NCI-H2081 (cell line): Measurements from ENCODE around the gene CPS1.
A peak's percentile ranks its signal among the peaks of the same experiment; 100 is the strongest.

Source experiments
- DNase-seq, 2 experiments: peaks; one replicate each; lab custom pipeline; 2025; lab: John Stamatoyannopoulos, UW

The CPS1 gene

GRCh38 chr2:210546424-210547208 is 9.8 kb upstream of the CPS1 start:
- DNase-seq, result no peak

GRCh38 chr2:210548031-210548430 is 8.4 kb upstream of the CPS1 start:
- no peak for DNase-seq

GRCh38 chr2:210548878-210549384 is 7.5 kb upstream of the CPS1 start:
- no peak for DNase-seq

GRCh38 chr2:210551001-210551400 is 5.4 kb upstream of the CPS1 start:
- DNase-seq, result no peak

- no peak for DNase-seq
Measured at GRCh38 chr2:210553373-210553772, 3.0 kb upstream of the CPS1 start.

GRCh38 chr2:210555555-210555954 is 844 bp upstream of the CPS1 start:
- no peak for DNase-seq

GRCh38 chr2:210557721-210558120 is 1.3 kb downstream of the CPS1 start:
- DNase-seq, result no peak

GRCh38 chr2:210558708-210559107 is 2.3 kb downstream of the CPS1 start:
- DNase-seq, result no peak

GRCh38 chr2:210559182-210559581 is 2.8 kb downstream of the CPS1 start:
- no peak for DNase-seq

- no peak for DNase-seq
Measured at GRCh38 chr2:210561475-210561874, 5.1 kb downstream of the CPS1 start.

GRCh38 chr2:210562091-210562490 is 5.7 kb downstream of the CPS1 start:
- DNase-seq, result no peak

- no peak for DNase-seq
Measured at GRCh38 chr2:210562502-210563080, 6.2 kb downstream of the CPS1 start.

- DNase-seq, result no peak
Measured at GRCh38 chr2:210567279-210567678, 10.9 kb downstream of the CPS1 start.

- DNase-seq, result no peak
Measured at GRCh38 chr2:210568108-210568507, 11.7 kb downstream of the CPS1 start.

GRCh38 chr2:210577263-210578071 is 21.1 kb downstream of the CPS1 start:
- DNase-seq, result peak; percentile 60 to 71

GRCh38 chr2:210584834-210585233 is 28.4 kb downstream of the CPS1 start:
- no peak for DNase-seq

- no peak for DNase-seq
Measured at GRCh38 chr2:210586381-210586780, 30.0 kb downstream of the CPS1 start.

GRCh38 chr2:210591663-210592062 is 35.3 kb downstream of the CPS1 start:
- no peak for DNase-seq

GRCh38 chr2:210592726-210593125 is 36.3 kb downstream of the CPS1 start:
- DNase-seq, result no peak

- no peak for DNase-seq
Measured at GRCh38 chr2:210593166-210593565, 36.8 kb downstream of the CPS1 start.

GRCh38 chr2:210598219-210598618 is 41.8 kb downstream of the CPS1 start:
- DNase-seq, result no peak

GRCh38 chr2:210599476-210599875 is 43.1 kb downstream of the CPS1 start:
- no peak for DNase-seq

GRCh38 chr2:210604666-210605065 is 48.3 kb downstream of the CPS1 start:
- no peak for DNase-seq
